A549 (cell line): ENCODE measurements around the gene AKAP8L. TPM values are rescaled to one million over a fixed set of nuclear protein-coding genes. Genes with fewer than 3 reads are reported as not detected.

Experiments
- ATAC-seq, 2 experiments: fragments of 200-7000 bp in 1 of 2; fragments of >200 bp in 1 of 2; cut with Nextera tagmentation in 1 of 2; cut with Tn5 transposase in 1 of 2; 3 replicates each; pipeline versions ENCODE4 v1.8.0 to v1.9.1; 2018 to 2020; ENCODE audit warnings: mild to moderate bottlenecking in 1 of 2, moderate library complexity in 1 of 2
- CTCF ChIA-PET: fragments of 300-600 bp; sonication (Branson Sonifier 250); formaldehyde crosslinking; extraction: SDS; loops from one replicate; lab custom pipeline; 2021; ENCODE audit warnings: antibody characterized with exemption, inconsistent platforms; lab: Yijun Ruan, JAX
- POLR2A ChIA-PET: fragments of 350-600 bp; formaldehyde crosslinking; extraction: SDS; loops from one replicate; lab custom pipeline; 2021; ENCODE audit warnings: antibody characterized with exemption, inconsistent platforms; lab: Yijun Ruan, JAX
- DNase-seq, 2 experiments: peaks; one replicate each; pipeline versions ENCODE4 v3.0.0 to v3.0.0-alpha.2; 2011 to 2016; ENCODE audit warnings: low read depth in 1 of 2, low spot score in 1 of 2
- FAIRE-seq: peaks from 2 replicates; lab custom pipeline; 2011; peaks lifted over from hg19 to GRCh38; lab: Jason Lieb, UNC
- H3K27ac ChIP-seq, 2 experiments: fragments of >200 bp; sonication (Bioruptor Twin); formaldehyde crosslinking; 3 replicates each; pipeline ENCODE4 v1.5.1; 2016 to 2017
- H3K4me1 ChIP-seq: fragments of >200 bp; sonication (Bioruptor Twin); formaldehyde crosslinking; 3 replicates; pipeline ENCODE4 v1.6.1; 2016
- H3K4me2 ChIP-seq: fragments of >200 bp; sonication (Bioruptor Twin); formaldehyde crosslinking; 3 replicates; pipeline ENCODE4 v1.6.1; 2016
- H3K4me3 ChIP-seq: fragments of >200 bp; sonication (Bioruptor Twin); formaldehyde crosslinking; 3 replicates; pipeline ENCODE4 v1.5.1; 2016
- H3K9me3 ChIP-seq: fragments of >200 bp; sonication (Bioruptor Twin); formaldehyde crosslinking; 3 replicates; pipeline ENCODE4 v1.6.1; 2016
- ATOH8 ChIP-seq: fragments of 250-450 bp; sonication (Bioruptor Pico); IDR thresholded peaks from 2 replicates; pipeline ENCODE4 v1.5.0; 2020; ENCODE audit warnings: low read depth, mild to moderate bottlenecking, moderate library complexity
- CEBPB ChIP-seq, 2 experiments: fragments of >200 bp in 1 of 2; sonication (Bioruptor Twin) in 1 of 2; formaldehyde crosslinking in 1 of 2; IDR thresholded peaks; 2 replicates each; pipeline ENCODE4 v1.6.1; 2012 to 2016
- EP300 ChIP-seq, 2 experiments: fragments of >200 bp; sonication (Bioruptor Twin); formaldehyde crosslinking; IDR thresholded peaks; 2 replicates in 1 of 2; 3 replicates in 1 of 2; pipeline ENCODE4 v1.6.1; 2016 to 2017
- HDAC2 ChIP-seq: fragments of 200-600 bp; sonication (generic); IDR thresholded peaks from 2 replicates; pipeline ENCODE4 v1.6.1; 2016
- HEYL ChIP-seq: fragments of 250-450 bp; sonication (Bioruptor Pico); IDR thresholded peaks from 2 replicates; pipeline ENCODE4 v1.8.0; 2021; ENCODE audit warnings: mild to moderate bottlenecking, moderate library complexity
- HMGXB4 ChIP-seq: fragments of 250-450 bp; sonication (Bioruptor Pico); IDR thresholded peaks from 2 replicates; pipeline ENCODE4 v1.5.0; 2021; ENCODE audit warnings: mild to moderate bottlenecking, moderate library complexity, borderline replicate concordance
- HOXA7 ChIP-seq: fragments of 250-450 bp; sonication (Bioruptor Pico); IDR thresholded peaks from 2 replicates; pipeline ENCODE4 v1.5.0; 2020; ENCODE audit warnings: mild to moderate bottlenecking, moderate library complexity
- JUNB ChIP-seq: fragments of >200 bp; sonication (Bioruptor Twin); formaldehyde crosslinking; IDR thresholded peaks from 2 replicates; pipeline ENCODE4 v1.6.1; 2016
- KDM1A ChIP-seq: fragments of 200-600 bp; sonication (generic); IDR thresholded peaks from 2 replicates; pipeline ENCODE4 v1.6.1; 2016; ENCODE audit warnings: low read depth, mild to moderate bottlenecking
- NFE2L2 ChIP-seq: fragments of 150-350 bp; conservative IDR thresholded peaks from 2 replicates; pipeline ENCODE4 v1.6.1; 2014; ENCODE audit warnings: low read length
- NPAS2 ChIP-seq: fragments of 250-450 bp; sonication (Bioruptor Pico); IDR thresholded peaks from 2 replicates; pipeline ENCODE4 v1.8.0; 2022; ENCODE audit warnings: mild to moderate bottlenecking, moderate library complexity, borderline replicate concordance
- NR3C1 ChIP-seq: fragments of >200 bp; sonication (Bioruptor Twin); formaldehyde crosslinking; IDR thresholded peaks from 3 replicates; pipeline ENCODE4 v1.6.1; 2017
- PBX3 ChIP-seq: IDR thresholded peaks from 2 replicates; pipeline ENCODE4 v1.6.1; 2012
- POLR2A ChIP-seq: IDR thresholded peaks from 2 replicates; pipeline ENCODE4 v1.6.1; 2012; ENCODE audit warnings: mild to moderate bottlenecking, low read length
- POLR2AphosphoS2 ChIP-seq: conservative IDR thresholded peaks from 2 replicates; pipeline ENCODE4 v1.6.1; 2012; ENCODE audit warnings: low read length, improper control_type of control experiment, inconsistent platforms
- REST ChIP-seq: fragments of 200-600 bp; sonication (generic); IDR thresholded peaks from 2 replicates; pipeline ENCODE4 v1.6.1; 2016; ENCODE audit warnings: antibody characterized with exemption, mild to moderate bottlenecking, moderate library complexity
- WGBS: methylation state at CpG from one replicate; pipeline ENCODE4 v1.1.6; 2017; ENCODE audit errors: missing lambda C conversion rate; 5-methylcytosine and 5-hydroxymethylcytosine counted together
- polyA plus RNA-seq, 4 experiments: library from polyadenylated mRNA; depleted of rRNA in 3 of 4; stranded (reverse); fragments of >200 nt; fragmentation: RNase III in 1 of 4; extraction: RNeasy Plus Mini Kit Qiagen cat#74134 plus additional on column Dnase treatment in 1 of 4; gene quantifications; 2 replicates in 3 of 4; 3 replicates in 1 of 4; pipeline ENCODE4 v1.2.3, GENCODE V29; 2011 to 2017
- TF ChIP-seq, protein P1 (sequence below): fragments of >200 bp; sonication (Bioruptor Twin); formaldehyde crosslinking; IDR thresholded peaks from 3 replicates; pipeline ENCODE4 v1.6.1; 2016

Gene AKAP8L
- polyA plus RNA-seq, 2 of the 4 experiments (the other 2 are of a cell fraction) = 28.4 to 42.9 TPM

DNA sequence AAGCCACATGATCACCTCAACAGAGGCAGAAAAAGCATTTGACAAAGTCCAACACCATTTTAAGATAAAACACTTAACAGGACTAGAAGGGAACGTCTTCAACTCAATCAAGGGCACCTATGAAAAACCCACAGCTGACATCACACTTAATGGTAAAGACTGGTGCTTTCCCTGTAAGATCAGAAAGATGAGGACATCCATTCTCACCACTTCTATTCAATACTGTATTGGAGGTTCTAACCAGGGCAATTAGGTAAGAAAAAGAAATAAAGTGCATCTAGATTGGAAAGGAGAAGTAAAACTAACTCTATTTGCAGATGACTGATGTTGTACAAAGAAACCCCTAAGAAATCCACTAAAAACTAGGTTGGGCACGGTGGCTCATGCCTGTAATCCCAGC lies 28.0 kb downstream of the AKAP8L start:
- ATAC-seq (no peak), FAIRE-seq (no peak), DNase-seq (no peak)
- no peak overlapping the region for H3K4me3 ChIP-seq
- no peak overlapping the region for H3K4me2 ChIP-seq
- H3K4me1 ChIP-seq = peaks cover 8% of the 10 kb centered on the region; the same call in 1 of the 3 replicates
- no peak overlapping the region for H3K27ac ChIP-seq
- POLR2A ChIA-PET = no interaction called here
- H3K9me3 ChIP-seq = no peaks in the 10 kb centered on the region
- TF ChIP-seq KDM1A (no peak), HDAC2 (no peak), NPAS2 (CRISPR knock-in tag) (no peak), EP300 (IDR thresholded peaks at IDR 0.05) (no peak), HEYL (no peak), PBX3 (no peak), ATOH8 (CRISPR knock-in tag) (no peak), POLR2AphosphoS2 (no peak), REST (no peak), POLR2A (no peak), HOXA7 (CRISPR knock-in tag) (no peak), CEBPB (IDR thresholded peaks at IDR 0.05) (no peak)
- TF ChIP-seq, all 56 proteins: peak for 0
- 86% methylated on average over 2 of the region's 2 CpGs for WGBS
- CTCF ChIA-PET = no interaction called here

DNA sequence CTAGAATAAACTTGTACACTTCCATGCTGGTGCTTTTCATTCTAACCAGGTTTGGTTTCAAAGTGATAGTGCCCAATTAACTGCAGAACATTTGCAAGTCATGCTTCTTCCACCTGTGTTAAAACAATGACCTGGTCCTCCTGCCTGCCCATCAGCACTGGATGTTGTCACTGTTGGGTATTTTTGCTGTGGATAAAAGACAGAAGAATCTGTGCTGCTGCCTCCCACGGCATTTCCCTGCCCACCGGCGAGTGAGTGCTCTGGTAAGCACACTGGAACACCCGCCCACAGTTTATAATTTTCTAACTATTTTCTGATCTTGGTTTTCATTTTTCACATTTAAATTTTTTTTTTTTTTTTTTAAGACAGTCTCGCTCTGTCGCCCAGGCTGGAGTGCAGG lies 36.9 kb downstream of the AKAP8L start:
- Histone ChIP-seq H3K4me1 (peaks cover 20% of the 10 kb centered on the region), H3K4me2 (no peak overlapping the region), H3K27ac (no peak overlapping the region), H3K4me3 (no peak overlapping the region), H3K9me3 (no peaks in the 10 kb centered on the region)
- POLR2A ChIA-PET = no interaction called here
- CTCF ChIA-PET = no interaction called here
- TF ChIP-seq PBX3 (no peak), ATOH8 (CRISPR knock-in tag) (no peak)
- FAIRE-seq (no peak), ATAC-seq (no peak), DNase-seq (no peak)
- 91% methylated on average over 6 of the region's 6 CpGs for WGBS

DNA sequence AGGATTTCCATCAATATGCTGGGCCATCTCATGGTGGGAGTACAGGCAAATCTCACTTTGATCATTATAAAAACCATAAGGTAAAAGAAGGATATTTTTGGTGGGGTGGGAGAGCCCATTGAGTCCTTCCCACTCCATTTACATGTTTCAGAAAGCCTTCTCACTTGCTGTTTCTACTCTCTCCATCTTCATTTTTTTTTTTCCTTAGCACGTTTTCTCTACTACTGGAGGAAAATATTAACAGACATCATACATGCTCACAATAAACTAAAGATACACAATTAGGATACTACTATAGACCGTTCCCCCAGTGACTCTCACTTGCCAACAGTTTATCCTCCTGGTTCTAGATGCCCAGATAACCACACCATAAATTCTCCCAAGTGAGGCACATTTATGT lies 37.4 kb downstream of the AKAP8L start:
- H3K4me1 ChIP-seq = peaks cover 22% of the 10 kb centered on the region
- WGBS = 83% methylated on average over 2 of the region's 2 CpGs
- no peak for ATAC-seq
- CTCF ChIA-PET = no interaction called here
- no peaks in the 10 kb centered on the region for H3K9me3 ChIP-seq
- POLR2A ChIA-PET = no interaction called here
- no peak for FAIRE-seq
- no peak for DNase-seq
- peak overlapping the region; percentile 91; the same call in 2 of the 3 replicates for H3K4me2 ChIP-seq
- no peak overlapping the region; a peak in 1 of 6 replicates for H3K27ac ChIP-seq
- no peak overlapping the region for H3K4me3 ChIP-seq
- TF ChIP-seq JUNB = no peak
- TF ChIP-seq, protein P1, sequence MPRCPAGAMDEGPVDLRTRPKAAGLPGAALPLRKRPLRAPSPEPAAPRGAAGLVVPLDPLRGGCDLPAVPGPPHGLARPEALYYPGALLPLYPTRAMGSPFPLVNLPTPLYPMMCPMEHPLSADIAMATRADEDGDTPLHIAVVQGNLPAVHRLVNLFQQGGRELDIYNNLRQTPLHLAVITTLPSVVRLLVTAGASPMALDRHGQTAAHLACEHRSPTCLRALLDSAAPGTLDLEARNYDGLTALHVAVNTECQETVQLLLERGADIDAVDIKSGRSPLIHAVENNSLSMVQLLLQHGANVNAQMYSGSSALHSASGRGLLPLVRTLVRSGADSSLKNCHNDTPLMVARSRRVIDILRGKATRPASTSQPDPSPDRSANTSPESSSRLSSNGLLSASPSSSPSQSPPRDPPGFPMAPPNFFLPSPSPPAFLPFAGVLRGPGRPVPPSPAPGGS = no peak
- TF ChIP-seq HMGXB4 = no peak
- no peak for TF ChIP-seq NR3C1
- no peak for TF ChIP-seq NFE2L2
